Mucosa of descending colon (tissue), 3 donors: ENCODE measurements around the gene PUM1. TPM values are rescaled to one million over a fixed set of nuclear protein-coding genes. Genes with fewer than 3 reads are reported as not detected.

Experiments
- ATAC-seq: fragments of 200-7000 bp; cut with Tn5 transposase; one replicate; pipeline ENCODE4 v1.9.1; 2020; ENCODE audit warnings: mild to moderate bottlenecking, moderate library complexity
- DNase-seq, 3 donors: peaks; one replicate each; pipeline ENCODE4 v3.0.0-alpha.2; 2020
- H3K36me3 ChIP-seq: fragments of 200-600 bp; one replicate; pipeline ENCODE4 v1.8.0; 2021; ENCODE audit warnings: low read depth, mild to moderate bottlenecking
- H3K4me1 ChIP-seq: fragments of 200-600 bp; one replicate; pipeline ENCODE4 v1.8.0; 2021; ENCODE audit warnings: low read depth, mild to moderate bottlenecking
- H3K4me3 ChIP-seq: fragments of 200-600 bp; one replicate; pipeline ENCODE4 v1.8.0; 2021; ENCODE audit warnings: mild to moderate bottlenecking
- H3K9me3 ChIP-seq: fragments of 200-600 bp; one replicate; pipeline ENCODE4 v1.8.0; 2021; ENCODE audit warnings: mild to moderate bottlenecking
- CTCF ChIP-seq: fragments of 200-600 bp; IDR thresholded peaks from one replicate; pipeline ENCODE4 v1.8.0; 2022; ENCODE audit warnings: antibody characterized with exemption, mild to moderate bottlenecking
- intact Hi-C, 2 donors: fragments of 100-400 bp; cut with DNase I in 1 of 2; cut with micrococcal nuclease in 1 of 2; formaldehyde crosslinking; loops; one replicate each; pipeline versions ENCODE4 v1.11.0 to v1.11.1; 2022; cut with DNase I, micrococcal nuclease
- total RNA-seq, 3 donors: library from RNA; stranded (reverse); fragmentation: NEBNext Ultra II Directional in 2 of 3; extraction: Animal tissue kit (Norgen Biotek cat#: 25700) in 2 of 3; gene quantifications; one replicate each; pipeline versions ENCODE4 v1.2.1 to v1.2.4, GENCODE V29; 2021 to 2023
- donor health status: DM: no; HTN: no; CAD: no; lungs with moderate emphysema.
- donor health status: DM: no; HTN: no; CAD: no.
- donor health status: DM: no; HTN: yes; CAD: no.

The PUM1 gene
- total RNA-seq, 3 donors from 2014 or later, result 116 to 135 (median 127) TPM

GRCh38 chr1:30895382-30895943, 170.1 kb downstream of the PUM1 start:
- ATAC-seq, result no peak

GRCh38 chr1:30894508-30894973, 171.0 kb downstream of the PUM1 start:
- ATAC-seq (no peak), DNase-seq (no peak)
- no peaks in the 10 kb centered on the region for H3K9me3 ChIP-seq
- intact Hi-C loops, result no loop called here
- H3K4me1 ChIP-seq, result no peaks in the 10 kb centered on the region
- H3K4me3 ChIP-seq, result no peak overlapping the region
- no peak for TF ChIP-seq CTCF
- H3K36me3 ChIP-seq, result no peaks in the 10 kb centered on the region

More at GRCh38 chr1:30895382-30895943, 170.1 kb downstream of the PUM1 start:
- no peak overlapping the region for H3K4me3 ChIP-seq
- no peak for TF ChIP-seq CTCF
- no peak for DNase-seq
- no peaks in the 10 kb centered on the region for H3K9me3 ChIP-seq
- H3K36me3 ChIP-seq, result no peaks in the 10 kb centered on the region
- no peaks in the 10 kb centered on the region for H3K4me1 ChIP-seq
- intact Hi-C loops, result no loop called here

DNA sequence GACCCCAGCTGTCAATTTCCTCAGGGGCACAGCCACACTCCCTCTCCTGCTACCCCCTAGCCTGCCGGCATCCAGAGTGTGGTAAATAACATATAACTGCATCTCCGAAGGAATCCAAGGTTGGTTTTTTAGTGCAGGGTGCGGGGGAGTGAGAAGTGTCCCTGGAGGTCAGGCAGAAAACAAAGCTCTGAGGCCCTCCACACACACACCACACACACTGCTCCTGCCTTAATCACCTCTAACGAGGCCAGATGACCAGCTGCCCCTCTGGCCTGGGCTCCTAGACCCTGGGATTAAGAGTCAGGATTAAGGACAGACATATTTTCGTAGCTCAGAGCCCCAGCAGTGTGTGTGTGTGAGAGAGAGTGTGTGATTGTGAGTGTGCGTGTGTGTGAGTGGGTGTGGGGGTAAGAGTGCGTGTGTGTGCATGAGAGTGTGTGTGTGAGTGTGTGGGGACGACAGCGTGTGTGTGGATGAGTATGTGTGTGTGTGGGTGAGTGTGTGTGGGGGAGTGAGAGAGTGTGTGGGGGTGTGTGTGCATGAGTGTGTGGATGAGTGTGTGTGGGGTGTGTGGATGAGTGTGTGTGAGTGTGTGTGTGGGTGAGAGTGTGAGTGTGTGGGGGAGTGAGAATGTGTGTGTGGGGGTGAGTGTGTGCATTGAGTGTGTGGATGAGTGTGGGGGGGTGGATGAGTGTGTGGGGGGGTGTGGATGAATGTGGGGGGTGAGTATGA, 171.6 kb downstream of the PUM1 start:
- Histone ChIP-seq H3K36me3 (no peaks in the 10 kb centered on the region), H3K9me3 (no peaks in the 10 kb centered on the region), H3K4me3 (no peak overlapping the region), H3K4me1 (no peaks in the 10 kb centered on the region)
- DNase-seq, result no peak
- TF ChIP-seq CTCF, result no peak
- intact Hi-C loops, result no loop called here
- no peak for ATAC-seq

GRCh38 chr1:30892671-30893073, 172.8 kb downstream of the PUM1 start:
- ATAC-seq, result peak; percentile 34
- Histone ChIP-seq H3K9me3 (no peaks in the 10 kb centered on the region), H3K36me3 (no peaks in the 10 kb centered on the region), H3K4me1 (no peaks in the 10 kb centered on the region), H3K4me3 (no peak overlapping the region)
- TF ChIP-seq CTCF, result no peak
- DNase-seq, result no peak
- intact Hi-C loops, result no loop called here

GRCh38 chr1:30891227-30891552, 174.3 kb downstream of the PUM1 start:
- ATAC-seq, result no peak
- Histone ChIP-seq H3K9me3 (no peaks in the 10 kb centered on the region), H3K4me3 (no peak overlapping the region), H3K4me1 (no peaks in the 10 kb centered on the region), H3K36me3 (no peaks in the 10 kb centered on the region)
- TF ChIP-seq CTCF, result no peak
- intact Hi-C loops, result no loop called here
- no peak for DNase-seq
